RWPE2 (cell line): ENCODE results near the gene IFITM2.
"Not testable (repeated sequence)": the region's sequence is repeated elsewhere in the genome, so short reads cannot be mapped to it uniquely, and the experiment has no call there.

Source experiments
- ATAC-seq: fragments of 200-7000 bp; cut with Tn5 transposase; 3 replicates; pipeline ENCODE4 v1.9.1; 2021; ENCODE audit warnings: low read depth
- DNase-seq: peaks from one replicate; pipeline ENCODE4 v3.0.0-alpha.2; 2020; ENCODE audit warnings: low spot score
- H3K27ac ChIP-seq: fragments of 450-650 bp; 2 replicates; pipeline ENCODE4 v1.5.1; 2017; ENCODE audit warnings: mild to moderate bottlenecking; ENCODE audit not compliant: poor library complexity, severe bottlenecking
- H3K27me3 ChIP-seq: fragments of 250-450 bp; sonication (Bioruptor Pico); 2 replicates; pipeline ENCODE4 v1.5.1; 2021; ENCODE audit warnings: mild to moderate bottlenecking, moderate library complexity; ENCODE audit not compliant: insufficient read depth, poor library complexity, severe bottlenecking
- H3K36me3 ChIP-seq: fragments of 250-450 bp; sonication (Bioruptor Pico); 2 replicates; pipeline ENCODE4 v1.5.1; 2020; ENCODE audit warnings: low read depth, mild to moderate bottlenecking, moderate library complexity
- H3K4me1 ChIP-seq: fragments of 250-450 bp; sonication (Bioruptor Pico); 2 replicates; pipeline ENCODE4 v1.5.1; 2021; ENCODE audit warnings: mild to moderate bottlenecking, moderate library complexity; ENCODE audit not compliant: insufficient read depth, poor library complexity, severe bottlenecking
- H3K4me3 ChIP-seq: fragments of 250-450 bp; sonication (Bioruptor Pico); 2 replicates; pipeline ENCODE4 v1.5.1; 2021; ENCODE audit warnings: mild to moderate bottlenecking, moderate library complexity; ENCODE audit not compliant: severe bottlenecking
- H3K9me3 ChIP-seq: fragments of 250-450 bp; sonication (Bioruptor Pico); 2 replicates; pipeline ENCODE4 v1.5.1; 2021; ENCODE audit warnings: mild to moderate bottlenecking, moderate library complexity; ENCODE audit not compliant: severe bottlenecking
- TF ChIP-seq, protein P1 (sequence below): fragments of 450-650 bp; IDR thresholded peaks from one replicate; pipeline ENCODE4 v1.5.1; 2017; ENCODE audit warnings: mild to moderate bottlenecking, moderate library complexity; ENCODE audit not compliant: poor library complexity, severe bottlenecking

Gene IFITM2

DNA sequence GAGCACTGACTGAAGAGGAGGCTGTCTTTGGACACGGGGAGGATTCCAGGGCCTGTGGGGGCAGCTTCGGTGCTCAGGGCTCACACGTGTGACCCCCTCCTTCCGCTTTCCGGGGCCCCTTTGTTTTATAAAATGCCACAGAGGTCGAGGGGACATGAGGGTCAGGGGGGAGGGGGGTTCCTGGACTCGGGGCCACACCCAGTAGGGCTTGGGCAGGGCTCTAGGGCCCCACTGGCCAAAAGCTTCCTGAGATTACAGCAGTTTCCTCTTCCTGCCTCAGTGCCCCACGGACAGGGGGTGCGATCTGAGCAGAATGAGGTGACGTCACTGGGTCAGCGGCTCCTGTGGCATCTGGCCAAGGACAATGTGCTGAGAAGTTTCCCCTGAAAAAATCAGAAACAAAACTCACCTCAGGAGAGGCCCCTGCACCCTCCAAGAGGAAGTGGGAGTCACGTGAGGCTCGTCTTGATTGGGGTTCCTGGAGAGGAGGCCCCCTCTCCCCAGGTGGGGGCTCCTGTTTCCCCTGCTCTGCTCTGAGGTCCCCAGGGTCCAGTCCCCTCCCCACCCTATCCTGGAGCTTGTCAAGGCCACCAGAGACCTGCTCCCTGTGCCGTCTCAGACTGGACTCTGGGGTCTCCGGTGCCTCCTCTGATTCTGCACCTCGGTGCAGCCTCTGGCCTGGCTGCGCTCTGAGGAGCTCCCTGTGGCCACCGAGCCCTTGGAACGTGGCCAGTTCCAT, 19.4 kb downstream of the IFITM2 start:
- TF ChIP-seq, protein P1, sequence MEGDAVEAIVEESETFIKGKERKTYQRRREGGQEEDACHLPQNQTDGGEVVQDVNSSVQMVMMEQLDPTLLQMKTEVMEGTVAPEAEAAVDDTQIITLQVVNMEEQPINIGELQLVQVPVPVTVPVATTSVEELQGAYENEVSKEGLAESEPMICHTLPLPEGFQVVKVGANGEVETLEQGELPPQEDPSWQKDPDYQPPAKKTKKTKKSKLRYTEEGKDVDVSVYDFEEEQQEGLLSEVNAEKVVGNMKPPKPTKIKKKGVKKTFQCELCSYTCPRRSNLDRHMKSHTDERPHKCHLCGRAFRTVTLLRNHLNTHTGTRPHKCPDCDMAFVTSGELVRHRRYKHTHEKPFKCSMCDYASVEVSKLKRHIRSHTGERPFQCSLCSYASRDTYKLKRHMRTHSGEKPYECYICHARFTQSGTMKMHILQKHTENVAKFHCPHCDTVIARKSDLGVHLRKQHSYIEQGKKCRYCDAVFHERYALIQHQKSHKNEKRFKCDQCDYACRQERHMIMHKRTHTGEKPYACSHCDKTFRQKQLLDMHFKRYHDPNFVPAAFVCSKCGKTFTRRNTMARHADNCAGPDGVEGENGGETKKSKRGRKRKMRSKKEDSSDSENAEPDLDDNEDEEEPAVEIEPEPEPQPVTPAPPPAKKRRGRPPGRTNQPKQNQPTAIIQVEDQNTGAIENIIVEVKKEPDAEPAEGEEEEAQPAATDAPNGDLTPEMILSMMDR = no peak
- no peak overlapping the region for H3K4me3 ChIP-seq
- no peaks in the 10 kb centered on the region for H3K4me1 ChIP-seq
- no peaks in the 10 kb centered on the region for H3K9me3 ChIP-seq
- DNase-seq (no peak), ATAC-seq (no peak)
- H3K27ac ChIP-seq = no peak overlapping the region
- H3K27me3 ChIP-seq = no peaks in the 10 kb centered on the region
- H3K36me3 ChIP-seq = no peaks in the 10 kb centered on the region

DNA sequence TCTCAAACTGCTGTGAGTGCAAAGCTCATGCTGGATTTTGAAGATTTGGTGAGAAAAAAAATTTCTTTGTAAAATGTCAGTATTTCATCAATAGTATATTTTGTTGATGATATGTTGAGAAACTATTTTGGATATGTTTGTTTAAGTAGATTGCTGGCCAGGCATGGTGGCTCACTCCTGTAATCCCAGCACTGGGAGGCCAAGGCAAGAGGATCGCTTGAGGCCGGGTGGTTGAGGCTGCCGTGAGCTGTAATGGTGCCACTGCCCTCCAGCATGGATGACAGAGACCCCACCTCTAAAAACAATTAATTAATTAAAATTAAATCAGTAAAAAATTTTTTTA, 19.9 kb downstream of the IFITM2 start:
- no peaks in the 10 kb centered on the region for H3K9me3 ChIP-seq
- TF ChIP-seq, protein P1 = no peak
- no peak for ATAC-seq
- no peaks in the 10 kb centered on the region for H3K36me3 ChIP-seq
- H3K27ac ChIP-seq = no peak overlapping the region
- no peak for DNase-seq
- no peak overlapping the region for H3K4me3 ChIP-seq
- no peaks in the 10 kb centered on the region for H3K4me1 ChIP-seq
- no peaks in the 10 kb centered on the region for H3K27me3 ChIP-seq

- no peaks in the 10 kb centered on the region for H3K36me3 ChIP-seq
- ATAC-seq (no peak), DNase-seq (no peak)
- H3K9me3 ChIP-seq = no peaks in the 10 kb centered on the region
- no peaks in the 10 kb centered on the region for H3K4me1 ChIP-seq
- H3K27ac ChIP-seq = no peak overlapping the region
- no peaks in the 10 kb centered on the region for H3K27me3 ChIP-seq
- TF ChIP-seq, protein P1 = no peak
- no peak overlapping the region for H3K4me3 ChIP-seq
Measured at GRCh38 chr11:328012-328411, 20.4 kb downstream of the IFITM2 start.

- not testable (repeated sequence) for H3K27me3 ChIP-seq, H3K27ac ChIP-seq, DNase-seq, H3K36me3 ChIP-seq, H3K4me3 ChIP-seq, H3K4me1 ChIP-seq, ATAC-seq, H3K9me3 ChIP-seq
Measured at GRCh38 chr11:328516-329100, 21.0 kb downstream of the IFITM2 start.

DNA sequence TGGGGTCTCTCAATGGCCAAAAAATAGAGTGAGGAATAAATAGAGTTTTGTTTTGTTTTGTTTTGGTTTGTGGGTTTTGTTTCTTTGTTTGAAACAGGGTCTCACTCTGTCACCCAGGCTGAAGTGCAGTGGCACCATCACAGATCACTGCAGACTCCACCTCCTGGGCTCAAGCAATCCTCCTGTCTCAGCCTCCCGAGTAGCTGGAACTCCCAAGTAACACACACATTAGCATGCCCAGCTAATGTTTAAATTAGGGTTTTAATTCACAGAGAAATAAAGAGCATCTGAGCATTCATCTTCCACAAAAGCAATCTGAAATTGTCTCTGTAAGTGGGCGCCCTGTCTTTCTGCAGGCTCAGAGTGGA, 22.3 kb downstream of the IFITM2 start:
- TF ChIP-seq, protein P1 = no peak
- no peaks in the 10 kb centered on the region for H3K4me1 ChIP-seq

More for the DNA sequence above, 22.3 kb downstream of the IFITM2 start:
- H3K36me3 ChIP-seq = no peaks in the 10 kb centered on the region
- no peak overlapping the region for H3K27ac ChIP-seq
- no peaks in the 10 kb centered on the region for H3K9me3 ChIP-seq
- ATAC-seq (no peak), DNase-seq (no peak)
- no peak overlapping the region for H3K4me3 ChIP-seq
- no peaks in the 10 kb centered on the region for H3K27me3 ChIP-seq
